Sigmoid colon (tissue), 4 donors: ENCODE data around the gene MTMR3.

ENCODE experiments used
- EP300 ChIP-seq, 4 donors: sonication (generic); formaldehyde crosslinking; IDR thresholded peaks; one replicate each; pipeline ENCODE4 v1.6.1; 2017; ENCODE audit warnings: antibody characterized with exemption in 4 of 4
- POLR2AphosphoS5 ChIP-seq, 4 donors: sonication (generic); formaldehyde crosslinking; IDR thresholded peaks; one replicate each; pipeline ENCODE4 v1.6.1; 2017; ENCODE audit warnings: antibody characterized with exemption in 4 of 4
- TF ChIP-seq, protein P1 (sequence below), 4 experiments: fragments of 450-650 bp in 3 of 4; fragments of 200-600 bp in 1 of 4; IDR thresholded peaks; one replicate each; pipeline ENCODE4 v1.5.1; 2016 to 2019; ENCODE audit warnings: antibody characterized with exemption in 4 of 4, mild to moderate bottlenecking in 3 of 4, moderate library complexity in 2 of 4

DNA sequence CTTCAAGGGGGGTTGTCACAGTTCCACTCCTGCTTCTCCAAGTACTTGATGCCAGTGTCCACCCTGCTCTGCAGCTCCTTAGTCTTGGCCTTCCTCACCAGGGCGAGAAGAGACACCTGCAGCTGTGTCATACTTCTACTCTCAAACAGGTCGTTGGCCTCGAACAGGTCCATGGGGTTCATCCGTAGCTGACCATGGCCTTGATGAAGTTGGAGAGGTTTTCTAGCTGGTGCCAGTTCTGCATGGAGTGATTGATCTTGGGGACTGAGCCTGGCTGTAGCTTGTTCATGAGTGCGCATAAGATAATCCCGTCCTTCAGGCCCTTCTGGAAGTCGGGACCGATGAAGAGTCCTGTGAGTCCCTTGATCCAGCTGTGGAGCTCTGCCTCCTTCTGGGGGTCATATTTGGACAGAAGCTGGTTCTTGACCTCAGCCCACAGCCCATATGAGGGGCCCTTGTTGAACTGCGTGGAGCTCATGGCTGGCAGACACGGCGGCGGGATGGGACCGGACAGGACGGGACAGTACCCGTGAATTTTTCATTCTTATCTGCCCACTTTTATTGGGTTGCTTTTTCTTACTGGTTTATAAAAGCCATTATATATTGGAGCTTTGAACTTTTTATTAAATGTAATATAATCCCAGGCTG, 163.9 kb downstream of the MTMR3 start:
- TF ChIP-seq POLR2AphosphoS5 (IDR thresholded peaks at IDR 0.05) (no peak), EP300 (IDR thresholded peaks at IDR 0.05) (no peak)
- TF ChIP-seq, protein P1, sequence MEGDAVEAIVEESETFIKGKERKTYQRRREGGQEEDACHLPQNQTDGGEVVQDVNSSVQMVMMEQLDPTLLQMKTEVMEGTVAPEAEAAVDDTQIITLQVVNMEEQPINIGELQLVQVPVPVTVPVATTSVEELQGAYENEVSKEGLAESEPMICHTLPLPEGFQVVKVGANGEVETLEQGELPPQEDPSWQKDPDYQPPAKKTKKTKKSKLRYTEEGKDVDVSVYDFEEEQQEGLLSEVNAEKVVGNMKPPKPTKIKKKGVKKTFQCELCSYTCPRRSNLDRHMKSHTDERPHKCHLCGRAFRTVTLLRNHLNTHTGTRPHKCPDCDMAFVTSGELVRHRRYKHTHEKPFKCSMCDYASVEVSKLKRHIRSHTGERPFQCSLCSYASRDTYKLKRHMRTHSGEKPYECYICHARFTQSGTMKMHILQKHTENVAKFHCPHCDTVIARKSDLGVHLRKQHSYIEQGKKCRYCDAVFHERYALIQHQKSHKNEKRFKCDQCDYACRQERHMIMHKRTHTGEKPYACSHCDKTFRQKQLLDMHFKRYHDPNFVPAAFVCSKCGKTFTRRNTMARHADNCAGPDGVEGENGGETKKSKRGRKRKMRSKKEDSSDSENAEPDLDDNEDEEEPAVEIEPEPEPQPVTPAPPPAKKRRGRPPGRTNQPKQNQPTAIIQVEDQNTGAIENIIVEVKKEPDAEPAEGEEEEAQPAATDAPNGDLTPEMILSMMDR (IDR thresholded peaks at IDR 0.05), result no peak
